ENCODE measurements around the gene IL17REL. TPM values are rescaled to one million over a fixed set of nuclear protein-coding genes. Genes with fewer than 3 reads are reported as not detected.

Gene IL17REL
- total and polyA plus RNA-seq, 2 of the 13 experiments (the other 11 are each of a cell fraction or from before 2014, with no cell fraction given) = not detected

GRCh38 chr22:49971232-49972162 lies 41.1 kb downstream of the IL17REL start (continued):
- no peak for TF ChIP-seq SKIL (CRISPR knock-in tag; IDR thresholded peaks at IDR 0.05; ENCODE audit: borderline replicate concordance)
- no peak for TF ChIP-seq MED1 (CRISPR knock-in tag; IDR thresholded peaks at IDR 0.05)
- peak; percentile 32; the same call in 1 of the 2 replicates for TF ChIP-seq ZGPAT (CRISPR knock-in tag; IDR thresholded peaks at IDR 0.05)
- no peak for TF ChIP-seq ZNF781 (CRISPR knock-in tag; IDR thresholded peaks at IDR 0.05; ENCODE audit: borderline replicate concordance, not compliant biosample characterization)
- TF ChIP-seq ZNF567 (CRISPR knock-in tag; IDR thresholded peaks at IDR 0.05; ENCODE audit: borderline replicate concordance) = 0 out of 2 replicates have a peak, but pooled peaks have one; percentile 75
- no peak for TF ChIP-seq CCAR2 (optimal IDR thresholded peaks at IDR 0.05; ENCODE audit: low read depth, low read length)
- peak; percentile 65 for TF ChIP-seq PATZ1 (CRISPR knock-in tag; IDR thresholded peaks at IDR 0.05)
- peak; percentile 7; the same call in 1 of the 2 replicates for TF ChIP-seq KDM5B (CRISPR knock-in tag; IDR thresholded peaks at IDR 0.05; ENCODE audit: borderline replicate concordance)
- no peak for TF ChIP-seq REL (CRISPR knock-in tag; conservative IDR thresholded peaks at IDR 0.05)
- TF ChIP-seq TEAD2 (CRISPR knock-in tag; IDR thresholded peaks at IDR 0.05) = no peak
- TF ChIP-seq SUZ12 (IDR thresholded peaks at IDR 0.05; ENCODE audit: low read depth, low read length) = no peak
- no peak for TF ChIP-seq ZUFSP (CRISPR knock-in tag; IDR thresholded peaks at IDR 0.05; ENCODE audit: borderline replicate concordance)
- TF ChIP-seq FUBP1 (CRISPR knock-in tag; IDR thresholded peaks at IDR 0.05; ENCODE audit: borderline replicate concordance) = no peak
- TF ChIP-seq NRL (CRISPR knock-in tag; IDR thresholded peaks at IDR 0.05; ENCODE audit: borderline replicate concordance) = 0 out of 2 replicates have a peak, but pooled peaks have one; percentile 15
- no peak for TF ChIP-seq EP300 (IDR thresholded peaks at IDR 0.05; ENCODE audit: low read depth in 2 of 2, low read length in 2 of 2)
- TF ChIP-seq EP300 (CRISPR knock-in tag; IDR thresholded peaks at IDR 0.05; ENCODE audit: borderline replicate concordance) = no peak
- TF ChIP-seq MYC (CRISPR knock-in tag; IDR thresholded peaks at IDR 0.05; ENCODE audit: borderline replicate concordance) = peak; percentile 35; the same call in 1 of the 2 replicates
- no peak for TF ChIP-seq XRCC5 (optimal IDR thresholded peaks at IDR 0.05; ENCODE audit: low read length)

Data from HepG2 (cell line).